Measurements from ENCODE around the gene PADI4.

The PADI4 gene

DNA sequence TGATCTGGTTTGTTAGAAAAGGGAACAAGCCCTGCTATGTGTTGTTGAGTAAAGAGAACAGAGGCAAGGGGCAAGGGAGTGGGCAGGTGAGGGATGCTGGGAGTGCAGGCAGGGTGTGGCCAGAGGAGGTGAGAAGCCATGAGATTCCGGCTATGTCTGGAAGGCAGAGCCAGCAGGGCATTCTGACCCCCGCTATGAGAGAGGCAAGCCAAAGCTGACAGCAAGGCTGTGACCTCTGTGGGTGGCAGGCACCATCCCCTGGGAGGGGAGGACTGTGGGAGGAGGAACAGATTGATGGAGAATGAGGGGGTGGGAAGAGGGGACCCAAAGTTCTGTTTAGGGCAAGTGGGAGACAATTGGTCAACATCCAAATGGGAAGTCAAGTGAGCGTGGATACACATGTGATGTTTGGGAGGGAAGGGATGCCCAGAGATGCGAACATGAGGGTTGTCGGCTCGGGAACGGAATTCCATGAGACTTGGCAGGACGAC, 44.5 kb downstream of the PADI4 start:
- no peak for DNase-seq

- DNase-seq, result no peak
Observed at GRCh38 chr1:17355898-17356297, 47.9 kb downstream of the PADI4 start.

DNA sequence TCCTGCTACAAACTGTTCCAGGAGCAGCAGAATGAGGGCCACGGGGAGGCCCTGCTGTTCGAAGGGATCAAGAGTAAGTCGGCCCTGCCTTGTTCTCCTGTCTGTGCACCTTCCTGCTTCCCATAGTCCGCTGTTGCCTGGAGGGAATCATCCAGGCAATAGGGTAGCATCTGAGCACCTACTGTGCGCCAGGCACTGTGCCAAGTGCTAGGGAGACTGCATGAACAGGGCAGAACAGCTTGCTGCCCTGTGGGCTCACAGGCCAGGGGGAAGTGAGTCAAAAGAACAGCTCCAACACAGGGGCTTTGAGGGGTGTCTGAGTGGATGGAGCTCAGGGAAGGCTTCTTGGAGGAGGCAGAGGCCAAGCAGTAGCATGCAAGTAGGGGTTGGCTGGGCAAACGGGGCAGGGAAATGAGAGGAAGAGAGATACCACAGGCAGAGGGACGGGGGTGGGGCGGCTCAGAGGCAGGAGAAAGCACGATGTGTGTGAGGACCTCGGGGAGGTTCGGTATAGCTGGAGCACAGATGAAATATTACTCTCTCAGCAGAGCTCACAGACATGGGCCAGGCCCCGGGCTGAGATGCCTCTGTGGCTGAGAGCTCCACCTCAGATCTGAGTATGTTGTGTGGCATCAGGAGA, 48.5 kb downstream of the PADI4 start:
- no peak for DNase-seq

DNA sequence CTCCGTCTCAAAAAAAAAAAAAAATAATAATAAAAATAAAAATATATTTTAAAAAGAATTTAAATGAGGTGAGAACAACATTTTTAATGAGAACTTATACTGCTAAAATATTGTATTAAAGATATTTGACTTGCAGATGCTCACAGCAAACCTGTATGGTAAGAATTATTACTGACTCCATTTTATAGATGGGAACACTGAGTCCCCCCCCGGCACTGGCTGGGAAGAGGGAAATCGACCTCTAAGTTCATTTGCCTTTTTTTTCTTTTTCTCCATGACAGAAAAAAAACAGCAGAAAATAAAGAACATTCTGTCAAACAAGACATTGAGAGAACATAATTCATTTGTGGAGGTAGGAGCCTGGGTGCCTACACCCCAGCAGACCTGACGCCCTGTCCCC, 50.6 kb downstream of the PADI4 start:
- DNase-seq, result no peak

DNA sequence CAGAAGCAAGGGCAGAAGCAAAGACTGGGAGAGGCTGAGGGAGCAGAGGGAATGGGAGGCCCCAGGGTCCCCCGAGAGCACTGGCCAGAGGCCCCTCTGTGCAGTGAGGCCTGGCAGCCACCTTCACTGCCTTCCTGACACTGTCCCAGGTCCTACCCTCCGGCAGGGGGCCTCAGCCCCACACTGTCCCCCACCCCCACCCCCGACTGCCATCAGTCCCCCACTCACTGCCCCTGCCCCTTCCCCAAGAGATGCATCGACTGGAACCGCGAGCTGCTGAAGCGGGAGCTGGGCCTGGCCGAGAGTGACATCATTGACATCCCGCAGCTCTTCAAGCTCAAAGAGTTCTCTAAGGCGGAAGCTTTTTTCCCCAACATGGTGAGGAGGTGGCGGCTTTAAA, 51.0 kb downstream of the PADI4 start:
- no peak for DNase-seq

DNA sequence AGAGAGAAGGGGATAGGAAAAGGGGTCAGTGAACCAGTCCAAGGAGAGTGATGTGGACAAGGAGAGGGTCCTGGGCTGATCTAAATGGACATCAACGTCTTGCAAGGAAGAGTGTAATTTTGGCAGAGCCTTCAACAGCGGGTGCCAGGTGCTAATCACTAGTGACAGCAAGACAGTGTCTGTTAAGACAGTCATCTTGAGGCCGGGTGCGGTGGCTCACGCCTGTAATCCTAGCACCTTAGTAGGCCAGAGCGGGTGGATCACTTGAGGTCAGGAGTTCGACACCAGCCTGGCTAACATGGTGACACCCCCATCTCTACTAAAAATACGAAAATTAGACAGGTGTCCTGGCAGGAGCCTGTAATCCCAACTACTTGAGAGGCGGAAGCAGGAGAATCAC, 51.8 kb downstream of the PADI4 start:
- no peak for DNase-seq

GRCh38 chr1:17360272-17360956, 52.4 kb downstream of the PADI4 start:
- DNase-seq, result no peak

- DNase-seq, result no peak
Observed at GRCh38 chr1:17361687-17362086, 53.7 kb downstream of the PADI4 start.

GRCh38 chr1:17363351-17363750, 55.4 kb downstream of the PADI4 start:
- no peak for DNase-seq

- no peak for DNase-seq
Observed at GRCh38 chr1:17363771-17364170, 55.8 kb downstream of the PADI4 start.

GRCh38 chr1:17365293-17365692, 57.3 kb downstream of the PADI4 start:
- no peak for DNase-seq

DNA sequence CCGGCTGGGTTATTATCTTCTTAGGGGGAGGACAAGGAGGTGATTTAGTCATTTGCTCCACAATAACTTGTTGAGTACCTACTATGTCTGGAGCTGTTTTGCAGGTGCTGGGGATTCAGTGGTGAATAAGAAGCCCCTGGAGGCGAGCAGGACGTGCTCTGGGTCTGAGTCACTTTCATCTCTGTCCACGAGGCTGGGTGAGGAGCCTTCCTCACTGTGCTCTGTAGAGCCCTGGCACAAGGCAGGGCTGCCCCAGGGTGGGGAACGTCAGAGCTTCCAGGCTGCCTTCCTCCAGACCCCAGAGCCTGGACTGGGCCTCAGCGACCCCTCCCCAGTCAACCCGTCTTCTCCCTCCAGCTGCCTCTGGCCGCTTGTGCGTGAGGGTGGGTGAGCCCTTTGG, 61.5 kb downstream of the PADI4 start:
- DNase-seq, result no peak

DNA sequence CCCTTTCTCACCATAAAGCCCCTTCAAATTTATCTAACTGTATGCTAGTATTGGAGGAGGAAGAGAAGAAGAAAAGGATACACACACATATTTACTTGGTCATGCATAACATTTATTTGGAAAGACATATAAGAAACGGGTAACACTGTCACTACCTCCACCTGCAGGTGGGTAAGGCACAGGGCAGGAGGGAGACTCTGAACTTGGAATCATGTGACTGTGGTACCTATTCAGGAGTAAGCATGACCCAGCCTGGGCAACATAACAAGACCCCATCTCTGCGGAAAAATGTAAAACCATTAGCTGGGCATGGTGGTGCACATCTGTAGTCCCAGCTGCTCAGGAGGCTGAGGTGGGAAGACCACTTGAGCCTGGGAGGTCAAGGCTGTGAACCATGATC, 62.6 kb downstream of the PADI4 start:
- no peak for DNase-seq

- no peak for DNase-seq
Observed at GRCh38 chr1:17371896-17372295, 63.9 kb downstream of the PADI4 start, which contains the start of gene PADI6. Gene PADI6 (plus strand): TSS chr1:17372196. CDS start chr1:17372246, 50 bp downstream.

DNA sequence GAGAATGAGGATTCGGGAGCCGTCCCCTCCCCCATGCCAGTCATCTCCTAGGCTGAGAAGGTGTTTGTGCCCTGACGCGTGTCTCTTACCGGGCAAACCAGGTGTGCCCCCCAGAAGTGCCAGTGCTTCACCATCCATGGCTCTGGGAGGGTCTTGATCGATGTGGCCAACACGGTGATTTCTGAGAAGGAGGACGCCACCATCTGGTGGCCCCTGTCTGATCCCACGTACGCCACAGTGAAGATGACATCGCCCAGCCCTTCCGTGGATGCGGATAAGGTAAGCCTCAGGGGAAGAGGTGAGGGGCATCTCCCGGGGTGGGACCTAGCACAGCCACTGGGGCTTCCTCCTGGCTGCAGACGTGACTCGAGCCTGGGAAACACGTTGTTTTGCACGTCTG, 65.0 kb downstream of the PADI4 start:
- DNase-seq, result no peak

DNA sequence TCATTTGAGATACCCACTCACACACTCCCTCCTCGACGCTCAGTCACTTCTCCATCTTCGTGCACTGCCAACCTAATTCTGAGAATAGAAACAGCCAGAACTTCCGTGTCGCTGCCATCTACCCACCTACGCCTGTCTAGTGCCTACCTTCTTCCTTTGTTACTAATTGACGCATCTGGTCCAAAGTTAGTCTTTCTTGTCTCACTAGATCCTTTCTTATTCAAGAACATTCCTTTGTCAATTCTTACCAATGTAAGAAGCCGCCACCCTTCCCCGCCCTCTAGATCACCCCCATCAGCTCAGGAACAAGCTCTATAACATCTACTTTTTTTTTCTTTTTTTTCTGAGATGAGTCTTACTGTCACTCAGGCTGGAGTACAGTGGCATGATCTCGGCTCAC, 67.7 kb downstream of the PADI4 start:
- no peak for DNase-seq

GRCh38 chr1:17377325-17377953, 69.4 kb downstream of the PADI4 start:
- DNase-seq, result no peak

- DNase-seq, result no peak
Observed at GRCh38 chr1:17381161-17381560, 73.2 kb downstream of the PADI4 start.

DNA sequence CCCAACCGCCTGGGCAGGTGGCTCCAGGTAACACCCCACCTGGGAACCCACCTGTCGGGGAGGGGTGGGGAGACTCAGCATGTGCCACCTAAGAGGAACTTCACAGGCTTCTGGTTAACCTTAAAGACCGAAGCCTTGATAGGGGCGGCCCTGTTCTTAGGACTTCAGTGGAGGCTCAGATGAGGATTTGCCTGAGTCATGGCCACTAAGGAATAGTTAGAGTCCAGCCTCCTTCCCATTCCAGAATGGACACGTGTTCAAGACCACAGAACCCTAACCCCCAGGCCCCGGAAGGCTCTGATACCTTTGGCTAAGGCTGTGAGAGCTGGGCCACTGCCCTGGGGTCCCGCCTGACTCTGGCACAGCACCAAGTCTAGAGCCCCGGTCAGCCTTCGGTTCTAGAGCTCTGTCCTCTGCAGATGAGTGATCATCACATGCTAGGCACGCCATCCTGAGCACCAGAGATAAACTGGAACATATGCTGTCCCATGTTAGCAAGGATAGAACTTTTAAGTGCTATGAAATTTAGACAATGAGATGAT, 84.3 kb downstream of the PADI4 start:
- DNase-seq, result no peak

GRCh38 chr1:17393230-17393629, 85.2 kb downstream of the PADI4 start:
- DNase-seq, result no peak

DNA sequence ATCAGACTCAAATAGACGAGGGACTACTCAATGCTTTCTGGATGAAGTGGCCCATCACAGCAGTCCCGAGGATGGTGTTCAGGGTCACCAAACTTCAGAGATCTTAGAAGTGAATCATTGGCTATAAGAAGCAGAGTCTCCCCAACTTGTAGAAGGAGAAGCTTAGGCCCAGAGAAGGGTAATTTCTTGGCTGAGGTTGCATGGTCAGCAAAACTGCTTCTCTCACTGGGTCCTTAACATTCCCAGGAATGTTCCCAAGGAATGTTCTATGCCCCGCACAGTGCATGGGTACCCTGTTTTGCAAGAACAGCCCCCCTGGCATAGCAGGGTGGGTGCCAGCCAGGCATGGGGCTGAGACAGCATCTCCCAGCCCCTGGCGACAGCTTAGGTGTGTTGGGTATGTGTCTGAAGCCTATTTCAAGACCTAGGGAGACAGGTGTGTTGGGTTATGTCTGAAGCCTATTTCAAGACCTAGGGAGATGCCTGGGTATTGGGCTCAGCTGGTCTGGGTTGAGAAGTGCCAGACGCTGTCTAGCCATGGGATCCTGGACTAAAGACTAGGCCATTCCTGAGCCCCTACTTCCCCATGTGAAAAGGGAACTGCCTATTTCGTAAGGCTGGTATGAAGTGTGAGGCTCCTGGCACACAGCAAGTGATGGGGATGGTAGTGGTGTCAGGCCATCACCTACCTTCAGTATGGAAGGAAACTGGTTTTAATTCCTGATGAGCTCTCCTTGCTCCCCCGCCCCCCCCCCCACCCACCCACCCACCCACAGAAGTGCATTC, 90.1 kb downstream of the PADI4 start:
- DNase-seq, result no peak

DNA sequence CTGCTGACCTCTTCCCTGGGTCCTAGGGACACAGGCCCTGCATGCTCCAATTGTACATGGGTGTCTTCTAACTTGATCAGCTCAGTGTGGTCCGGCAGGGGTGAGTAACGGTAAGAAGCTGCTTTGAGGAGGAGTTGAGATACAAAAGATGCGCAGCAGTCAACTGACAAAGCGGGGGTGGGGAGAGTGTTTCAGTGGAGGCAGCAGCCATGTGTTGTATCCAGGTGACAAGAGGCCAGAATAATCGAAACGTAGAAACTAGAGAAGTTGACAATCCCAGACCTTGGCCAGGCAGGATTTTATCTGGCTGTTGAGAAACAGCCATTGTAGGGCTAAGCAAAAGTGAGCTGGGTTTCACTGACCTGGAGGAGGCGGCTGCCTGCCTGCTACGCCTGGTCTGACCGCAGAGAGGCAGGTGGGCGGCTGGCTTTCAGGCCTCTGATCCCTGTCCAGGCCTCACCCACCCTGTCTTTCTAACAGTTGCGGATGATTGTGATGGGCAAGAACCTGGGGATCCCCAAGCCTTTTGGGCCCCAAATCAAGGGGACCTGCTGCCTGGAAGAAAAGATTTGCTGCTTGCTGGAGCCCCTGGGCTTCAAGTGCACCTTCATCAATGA, 92.8 kb downstream of the PADI4 start:
- no peak for DNase-seq

- no peak for DNase-seq
Observed at GRCh38 chr1:17401841-17402240, 93.8 kb downstream of the PADI4 start.

Data from NCI-H446 (cell line).